Left lobe of liver (tissue), 2 donors: ENCODE data around the gene PLXDC2. TPM values are rescaled to one million over a fixed set of nuclear protein-coding genes. Genes with fewer than 3 reads are reported as not detected.
"Not testable (repeated sequence)": the region's sequence is repeated elsewhere in the genome, so short reads cannot be mapped to it uniquely, and the experiment has no call there.

Experiments used
- ATAC-seq: fragments of 200-7000 bp; cut with Tn5 transposase; one replicate; pipeline ENCODE4 v1.9.1; 2020; ENCODE audit warnings: mild to moderate bottlenecking, moderate library complexity
- DNase-seq: peaks from one replicate; pipeline ENCODE4 v3.0.0-alpha.2; 2020; ENCODE audit warnings: low spot score
- total RNA-seq: library from RNA; stranded (reverse); gene quantifications from one replicate; pipeline ENCODE4 v1.2.1, GENCODE V29; 2021
- donor health status: DM: no; HTN: no; CAD: no; lungs with moderate emphysema.
- donor health status: DM: no; HTN: yes; CAD: no.

PLXDC2 gene
- total RNA-seq, 1 donor from 2014 or later, result 5.0 TPM

DNA sequence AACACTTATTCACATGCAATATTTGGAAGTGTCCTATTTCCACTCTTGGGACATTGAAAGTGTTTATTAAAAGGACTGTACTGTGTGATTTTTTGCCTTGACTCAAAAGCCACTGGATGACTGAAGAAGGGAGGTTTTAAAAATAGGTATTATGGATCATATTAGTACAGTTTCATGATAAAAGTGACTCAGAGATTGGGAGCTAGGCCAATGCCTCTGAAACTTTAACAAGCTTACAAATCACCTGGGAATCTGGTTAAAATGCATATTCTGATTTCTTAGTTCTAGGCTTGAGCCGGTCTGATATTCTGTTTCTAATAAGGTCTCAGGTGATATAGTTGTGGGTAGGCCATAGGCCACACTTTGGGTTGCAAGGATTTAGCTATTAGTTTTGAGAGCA is 191.2 kb downstream of the PLXDC2 start:
- DNase-seq (no peak), ATAC-seq (no peak)

- no peak for ATAC-seq
- no peak for DNase-seq
Observed at GRCh38 chr10:20013991-20014750, 197.9 kb downstream of the PLXDC2 start.

DNA sequence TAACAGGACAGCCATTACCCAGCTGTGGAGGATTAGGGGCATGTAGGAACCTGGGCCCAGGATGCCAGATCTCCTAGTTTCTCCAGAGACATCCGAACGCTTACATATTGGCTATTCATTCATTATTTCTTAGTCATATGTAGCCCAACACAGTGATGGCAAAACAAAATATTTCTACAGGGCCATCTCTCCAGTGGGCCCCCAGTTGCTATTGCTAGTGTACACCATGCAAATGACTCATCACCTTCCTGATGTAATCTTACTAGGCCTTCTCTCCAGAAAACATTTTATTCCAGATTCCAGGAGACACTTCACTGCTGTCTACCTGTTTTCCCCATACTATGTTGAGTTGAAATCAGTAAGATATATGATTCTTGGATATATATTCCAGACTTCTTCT is 201.7 kb downstream of the PLXDC2 start:
- DNase-seq, result no peak
- no peak for ATAC-seq

GRCh38 chr10:20020677-20021076 is 204.4 kb downstream of the PLXDC2 start:
- ATAC-seq, result peak; percentile 76
- no peak for DNase-seq

- DNase-seq (no peak), ATAC-seq (no peak)
Observed at GRCh38 chr10:20029523-20029922, 213.3 kb downstream of the PLXDC2 start.

- DNase-seq (no peak), ATAC-seq (no peak)
Observed at GRCh38 chr10:20033476-20033875, 217.2 kb downstream of the PLXDC2 start.

GRCh38 chr10:20034732-20035131 is 218.5 kb downstream of the PLXDC2 start:
- DNase-seq, result no peak
- no peak for ATAC-seq

GRCh38 chr10:20040012-20040411 is 223.8 kb downstream of the PLXDC2 start:
- DNase-seq (no peak), ATAC-seq (no peak)

GRCh38 chr10:20041931-20042330 is 225.7 kb downstream of the PLXDC2 start:
- DNase-seq (no peak), ATAC-seq (no peak)

DNA sequence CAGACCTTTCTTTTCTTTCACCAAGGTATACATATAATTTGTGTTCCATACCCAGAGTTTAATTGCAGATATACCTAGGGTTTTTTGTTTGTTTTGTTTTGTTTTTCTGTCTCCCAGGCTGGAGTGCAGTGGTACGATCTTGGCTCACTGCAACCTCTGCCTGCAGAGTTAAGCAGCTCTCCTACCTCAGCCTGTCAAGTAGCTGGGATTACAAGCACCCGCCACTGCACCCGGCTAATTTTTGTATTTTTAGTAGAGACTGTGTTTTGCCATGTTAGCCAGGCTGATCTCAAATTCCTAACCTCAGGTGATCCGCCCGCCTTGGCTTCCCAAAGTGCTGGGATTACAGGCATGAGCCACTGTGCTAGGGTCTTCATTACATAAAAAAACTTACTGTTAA is 228.9 kb downstream of the PLXDC2 start:
- DNase-seq, ATAC-seq: not testable (repeated sequence)

- ATAC-seq, result no peak
- no peak for DNase-seq
Observed at GRCh38 chr10:20048161-20048560, 231.9 kb downstream of the PLXDC2 start.

DNA sequence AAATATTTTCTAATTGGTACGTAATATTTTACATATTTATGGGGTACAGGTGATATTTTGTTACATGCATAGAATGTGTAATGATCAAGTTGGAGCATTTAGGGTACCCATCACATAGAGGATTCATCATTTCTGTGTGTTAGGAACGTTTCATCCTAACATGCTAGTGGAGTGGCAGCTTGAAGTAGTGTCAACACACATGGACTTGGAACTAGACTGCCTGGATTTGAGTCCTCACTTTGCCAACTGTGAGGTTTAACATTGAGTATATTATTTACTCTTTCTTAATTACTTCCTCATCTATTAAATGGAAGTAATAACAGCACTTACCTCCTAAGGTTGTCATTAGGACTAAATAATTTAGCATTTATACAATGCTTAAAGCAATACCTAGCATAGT is 241.9 kb downstream of the PLXDC2 start:
- ATAC-seq, result peak; percentile 81
- no peak for DNase-seq

GRCh38 chr10:20059084-20059835 is 243.0 kb downstream of the PLXDC2 start:
- DNase-seq, result no peak
- ATAC-seq, result peak; percentile 76

DNA sequence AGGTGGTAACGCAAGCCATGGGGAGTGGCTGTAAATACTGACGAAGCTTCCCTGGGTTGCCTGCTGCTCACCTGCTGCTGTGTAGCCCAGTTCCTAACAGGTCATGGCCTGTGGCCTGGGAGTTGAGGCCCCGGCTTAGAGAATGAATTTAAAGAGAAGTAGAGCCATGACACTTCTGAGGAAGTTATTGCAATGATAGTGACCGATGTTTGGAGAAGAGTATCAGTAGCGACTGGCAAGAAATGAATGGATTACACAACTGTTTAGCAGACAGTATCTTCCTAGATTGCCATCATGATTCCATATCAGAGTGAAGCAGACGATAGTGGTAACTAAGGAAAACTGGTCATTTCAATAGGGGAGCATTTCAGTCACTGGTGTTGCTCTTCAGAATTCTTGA is 249.6 kb downstream of the PLXDC2 start:
- DNase-seq (no peak), ATAC-seq (no peak)

GRCh38 chr10:20073167-20073566 is 256.9 kb downstream of the PLXDC2 start:
- DNase-seq (no peak), ATAC-seq (no peak)

DNA sequence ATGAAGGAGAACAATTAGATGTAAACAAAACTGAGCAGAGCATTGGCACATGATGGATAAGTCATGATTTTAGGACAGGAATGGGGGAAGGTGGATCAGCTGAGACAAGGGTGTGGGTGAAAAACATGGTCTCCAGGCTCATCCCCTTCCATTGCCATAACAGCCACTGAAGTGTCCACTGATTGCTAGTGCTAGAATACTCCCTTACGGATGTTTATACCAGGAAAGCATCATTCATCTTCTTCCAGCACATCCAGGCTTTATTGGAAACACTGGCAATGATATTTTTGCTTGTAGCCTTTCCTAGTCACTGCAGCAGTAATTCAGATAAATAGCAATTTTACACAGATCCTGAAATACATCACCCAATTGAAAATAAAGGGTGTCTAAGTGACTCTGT is 259.5 kb downstream of the PLXDC2 start:
- ATAC-seq, result no peak
- no peak for DNase-seq

DNA sequence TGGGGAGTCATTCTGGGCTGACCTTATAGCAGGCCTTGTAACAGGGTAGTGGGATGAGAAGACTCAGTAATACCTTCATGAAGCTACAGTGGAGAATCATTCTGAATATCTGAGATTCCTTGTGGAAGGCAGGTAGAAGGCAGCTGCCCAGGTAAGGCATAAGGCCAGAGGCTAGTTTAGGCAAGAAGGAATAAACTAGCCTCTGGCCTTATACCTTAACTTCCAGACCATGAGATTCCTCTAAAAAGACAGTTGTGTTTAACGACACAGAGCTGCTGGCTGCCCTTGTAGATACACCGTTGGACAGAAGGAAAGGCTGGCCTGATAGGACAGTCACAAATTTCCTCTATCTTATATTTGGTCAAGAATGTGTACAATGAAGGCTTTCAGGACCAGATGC is 268.2 kb downstream of the PLXDC2 start:
- no peak for DNase-seq
- no peak for ATAC-seq

- no peak for DNase-seq
Observed at GRCh38 chr10:20085115-20085514, 268.9 kb downstream of the PLXDC2 start.

DNA sequence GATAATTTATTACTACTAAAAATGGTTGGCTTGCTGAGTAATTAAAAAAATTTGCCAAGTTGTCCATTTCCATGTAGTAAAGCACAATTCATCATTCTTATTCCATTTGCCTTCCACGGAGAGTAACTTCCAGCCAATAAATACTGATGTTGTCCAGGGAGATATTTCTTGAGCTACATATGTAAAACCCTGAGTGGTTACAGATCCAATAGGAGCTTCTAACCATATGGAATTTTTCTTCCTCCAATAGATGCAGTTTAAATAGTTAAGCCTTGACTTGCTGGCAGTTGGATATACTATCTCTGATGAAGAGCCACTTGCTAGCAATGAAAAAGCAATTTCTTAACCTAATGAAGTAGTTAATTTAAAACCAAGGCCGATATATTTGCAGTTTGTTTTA is 271.1 kb downstream of the PLXDC2 start:
- DNase-seq (no peak), ATAC-seq (no peak)

More at GRCh38 chr10:20085115-20085514, 268.9 kb downstream of the PLXDC2 start:
- no peak for ATAC-seq

DNA sequence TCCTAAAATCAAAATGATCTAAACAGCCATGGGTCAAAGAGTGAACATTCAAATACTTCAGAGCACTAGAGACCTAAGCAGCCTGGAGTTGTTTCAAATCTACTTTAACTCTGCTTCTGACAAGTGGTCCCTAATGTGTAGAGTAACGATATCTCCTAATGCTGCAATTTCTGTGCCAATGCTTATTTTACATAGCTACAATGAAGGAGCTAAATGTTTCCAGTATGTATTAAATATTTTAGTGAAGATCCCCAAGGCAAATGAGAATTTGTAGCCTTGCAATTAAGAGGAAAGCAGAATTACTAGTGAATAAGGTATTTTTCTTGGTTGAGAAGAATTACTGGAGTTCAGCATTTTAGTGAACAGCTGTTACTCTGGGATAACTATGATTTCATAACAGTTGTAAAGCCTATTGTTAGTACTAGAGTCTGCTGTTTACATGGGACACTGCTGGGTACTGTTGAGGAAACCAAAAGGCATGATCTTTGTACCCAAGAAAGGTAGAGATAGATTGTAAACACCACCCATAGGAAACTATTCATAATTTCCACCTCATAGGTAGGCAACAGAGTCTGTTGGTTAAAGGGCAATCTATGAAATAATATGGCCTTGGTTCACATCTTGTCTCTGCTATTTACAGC is 271.9 kb downstream of the PLXDC2 start:
- ATAC-seq (peak; percentile 59), DNase-seq (no peak)

DNA sequence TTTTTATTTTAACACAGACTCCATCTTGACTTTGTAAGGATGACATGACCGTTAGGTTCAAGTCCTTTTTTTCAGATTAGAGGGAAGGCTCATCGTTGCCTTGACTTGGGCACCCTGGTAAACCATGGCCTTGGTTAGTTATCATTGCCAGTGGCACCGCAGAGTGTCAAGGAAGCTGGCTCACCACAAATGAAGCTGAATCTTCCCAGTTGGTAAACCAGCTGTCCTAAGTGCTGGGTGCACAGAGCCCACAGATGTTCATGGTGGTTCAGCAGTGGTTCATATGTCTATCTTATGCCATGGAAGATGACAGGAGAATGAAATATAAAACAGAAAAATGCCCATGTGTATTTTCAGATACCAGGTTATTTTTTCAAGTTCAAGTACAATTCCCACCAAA is 273.6 kb downstream of the PLXDC2 start:
- ATAC-seq (no peak), DNase-seq (no peak)

GRCh38 chr10:20090831-20091230 is 274.6 kb downstream of the PLXDC2 start:
- ATAC-seq (no peak), DNase-seq (no peak)
